Measurements from ENCODE around the gene CMTM8. TPM values are rescaled to one million over a fixed set of nuclear protein-coding genes. Genes with fewer than 3 reads are reported as not detected.

Gene CMTM8
- total and polyA plus RNA-seq, 10 of the 15 experiments (the other 5 are each of a cell fraction or from before 2014, with no cell fraction given): 0.11 to 0.23 TPM; not detected in 8

DNA sequence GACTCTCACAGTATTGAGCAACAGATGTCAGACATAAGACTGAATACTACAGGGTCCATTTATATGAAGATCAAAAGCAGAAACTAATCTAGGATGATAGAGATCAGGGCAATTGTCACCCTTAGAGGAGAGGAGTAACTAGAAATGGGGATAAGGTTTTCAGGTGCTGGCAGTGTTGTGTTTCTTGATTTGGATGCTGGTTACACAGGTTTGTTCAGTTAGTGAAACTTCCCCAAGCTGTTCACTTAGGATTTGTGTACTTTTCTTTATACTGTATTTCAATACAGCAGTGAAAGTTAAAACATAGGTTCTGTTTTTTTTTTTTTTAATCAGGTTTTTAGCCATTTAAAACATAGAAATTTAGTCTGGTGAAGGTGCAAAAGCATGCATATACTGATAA is 114.1 kb downstream of the CMTM8 start:
- Histone ChIP-seq H3K9ac (ENCODE audit: control insufficient read depth, insufficient read depth, low read length) (no peak overlapping the region), H3K4me2 (ENCODE audit: control insufficient read depth, insufficient read depth) (no peak overlapping the region), H4K20me1 (ENCODE audit: control insufficient read depth, insufficient read depth) (no peaks in the 10 kb centered on the region), H3K4me1 (ENCODE audit: control insufficient read depth, insufficient read depth, low read length) (no peaks in the 10 kb centered on the region), H3K79me2 (ENCODE audit: control insufficient read depth, insufficient read depth, low read length) (no peaks in the 10 kb centered on the region), H3K4me3 (no peak overlapping the region), H3K27me3 (replicated peaks in 1 of 2; ENCODE audit: control insufficient read depth in 2 of 2, insufficient read depth in 2 of 2, low read length in 1 of 2) (peaks cover 0 to 7% of the 10 kb centered on the region in 2 experiments; a peak in 1 of 4 replicates), H3K36me3 (ENCODE audit: control insufficient read depth in 2 of 2, insufficient read depth in 2 of 2, low read length in 1 of 2) (no peaks in the 10 kb centered on the region), H2AFZ (ENCODE audit: control insufficient read depth, low read depth, low read length) (no peak overlapping the region), H3K9me3 (replicated peaks; ENCODE audit: control insufficient read depth, insufficient read depth, low read length) (no peaks in the 10 kb centered on the region), H3K27ac (ENCODE audit: control insufficient read depth, insufficient read depth) (no peak overlapping the region)
- POLR2A ChIA-PET: no interaction called here
- no peak for DNase-seq (ENCODE audit: low read depth, low spot score)
- CTCF ChIA-PET: interaction anchor here (0.7 kb wide), 1 partner anchor 116 kb away, joined by 3 read pairs; no protein-coding TSS in a partner anchor
- no peak for FAIRE-seq
- SMC1A ChIA-PET (ENCODE audit: uncharacterized antibody, unreplicated experiment): interaction anchor here (0.6 to 1.1 kb wide), 3 partner anchors 8 to 182 kb away, joined by 4 read pairs; no protein-coding TSS in a partner anchor
- in situ Hi-C loops (cut with MboI) (no loop called here), intact Hi-C loops (cut with micrococcal nuclease; ENCODE audit: unreplicated experiment) (no loop called here)
- BruUV-seq (replicated peaks): no TSS peak
- TF ChIP-seq BACH1 (IDR thresholded peaks at IDR 0.05; ENCODE audit: borderline replicate concordance) (no peak), BMI1 (IDR thresholded peaks at IDR 0.05; ENCODE audit: borderline replicate concordance) (no peak), ZNF622 (IDR thresholded peaks at IDR 0.05) (no peak), ZNF217 (IDR thresholded peaks at IDR 0.05) (no peak), PBX3 (IDR thresholded peaks at IDR 0.05; ENCODE audit: insufficient replicate concordance, low read depth, low read length) (no peak), NR2F1 (conservative IDR thresholded peaks at IDR 0.05) (no peak), RB1 (IDR thresholded peaks at IDR 0.05; ENCODE audit: borderline replicate concordance) (no peak), EZH2 (IDR thresholded peaks at IDR 0.05; ENCODE audit: borderline replicate concordance, control insufficient read depth, low read depth, low read length) (no peak), GABPA (IDR thresholded peaks at IDR 0.05; ENCODE audit: low read depth) (no peak), EGR1 (IDR thresholded peaks at IDR 0.05; ENCODE audit: borderline replicate concordance in 1 of 2, low read depth in 2 of 2, low read length in 2 of 2) (no peak), ZSCAN29 (IDR thresholded peaks at IDR 0.05) (no peak), PAX8 (IDR thresholded peaks at IDR 0.05) (no peak), POLR2AphosphoS5 (IDR thresholded peaks at IDR 0.05; ENCODE audit: low read length) (no peak), TARDBP (IDR thresholded peaks at IDR 0.05; ENCODE audit: borderline replicate concordance) (no peak), ZBTB4 (CRISPR knock-in tag; IDR thresholded peaks at IDR 0.05) (no peak), USF1 (IDR thresholded peaks at IDR 0.05; ENCODE audit: borderline replicate concordance, extremely low read length, insufficient read depth, low read depth, low read length) (no peak)
- TF ChIP-seq, protein P1, sequence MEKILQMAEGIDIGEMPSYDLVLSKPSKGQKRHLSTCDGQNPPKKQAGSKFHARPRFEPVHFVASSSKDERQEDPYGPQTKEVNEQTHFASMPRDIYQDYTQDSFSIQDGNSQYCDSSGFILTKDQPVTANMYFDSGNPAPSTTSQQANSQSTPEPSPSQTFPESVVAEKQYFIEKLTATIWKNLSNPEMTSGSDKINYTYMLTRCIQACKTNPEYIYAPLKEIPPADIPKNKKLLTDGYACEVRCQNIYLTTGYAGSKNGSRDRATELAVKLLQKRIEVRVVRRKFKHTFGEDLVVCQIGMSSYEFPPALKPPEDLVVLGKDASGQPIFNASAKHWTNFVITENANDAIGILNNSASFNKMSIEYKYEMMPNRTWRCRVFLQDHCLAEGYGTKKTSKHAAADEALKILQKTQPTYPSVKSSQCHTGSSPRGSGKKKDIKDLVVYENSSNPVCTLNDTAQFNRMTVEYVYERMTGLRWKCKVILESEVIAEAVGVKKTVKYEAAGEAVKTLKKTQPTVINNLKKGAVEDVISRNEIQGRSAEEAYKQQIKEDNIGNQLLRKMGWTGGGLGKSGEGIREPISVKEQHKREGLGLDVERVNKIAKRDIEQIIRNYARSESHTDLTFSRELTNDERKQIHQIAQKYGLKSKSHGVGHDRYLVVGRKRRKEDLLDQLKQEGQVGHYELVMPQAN (conservative IDR thresholded peaks at IDR 0.05): no peak
- RAD21 ChIA-PET (ENCODE audit: unreplicated experiment): no interaction called here
- ATAC-seq: no peak
